A673 (cell line): ENCODE results near the gene NPC1L1. TPM values are rescaled to one million over a fixed set of nuclear protein-coding genes. Genes with fewer than 3 reads are reported as not detected.

Experiments
- BruUV-seq: library from RNA; stranded (reverse); fragments of 400-500 nt; replicated peaks from 2 replicates; lab custom pipeline; 2021; lab: Mats Ljungman, UMichigan
- CTCF ChIA-PET: fragments of 300-600 bp; sonication (Branson Sonifier 250); formaldehyde crosslinking; loops from one replicate; lab custom pipeline; 2022; ENCODE audit warnings: antibody characterized with exemption; lab: Charles Lee
- POLR2A ChIA-PET: fragments of 300-600 bp; sonication (Branson Sonifier 250); formaldehyde crosslinking; loops from one replicate; lab custom pipeline; 2022; ENCODE audit warnings: antibody characterized with exemption; ENCODE audit not compliant: low non-redundant PET; lab: Charles Lee
- DNase-seq: peaks from one replicate; pipeline ENCODE4 v3.0.0-alpha.2; 2015; ENCODE audit warnings: low spot score
- H3K27ac ChIP-seq: fragments of 200-600 bp; sonication (generic); 2 replicates; pipeline ENCODE4 v1.5.1; 2016; ENCODE audit warnings: mixed run types, low read depth, mild to moderate bottlenecking, mixed read lengths, antibody characterized with exemption, low read length; ENCODE audit not compliant: poor library complexity, severe bottlenecking
- H3K27me3 ChIP-seq: fragments of 200-600 bp; sonication (generic); replicated peaks from 2 replicates; pipeline ENCODE4 v1.6.1; 2017; ENCODE audit warnings: mixed run types, low read depth, mild to moderate bottlenecking, mixed read lengths, antibody characterized with exemption, low read length; ENCODE audit not compliant: insufficient read depth, poor library complexity
- H3K36me3 ChIP-seq: fragments of 200-600 bp; sonication (generic); 2 replicates; pipeline ENCODE4 v1.6.1; 2016; ENCODE audit warnings: mixed run types, mild to moderate bottlenecking, mixed read lengths, antibody characterized with exemption, low read length; ENCODE audit not compliant: insufficient read depth, poor library complexity, severe bottlenecking
- H3K4me1 ChIP-seq: fragments of 200-600 bp; sonication (generic); 2 replicates; pipeline ENCODE4 v1.6.1; 2017; ENCODE audit warnings: mixed run types, mild to moderate bottlenecking, mixed read lengths, antibody characterized with exemption, low read length; ENCODE audit not compliant: insufficient read depth, poor library complexity, severe bottlenecking
- H3K4me3 ChIP-seq: fragments of 200-600 bp; sonication (generic); 2 replicates; pipeline ENCODE4 v1.5.1; 2016; ENCODE audit warnings: low read depth, mixed run types, mild to moderate bottlenecking, mixed read lengths, low read length; ENCODE audit not compliant: poor library complexity, severe bottlenecking
- H3K9me3 ChIP-seq: fragments of 200-600 bp; sonication (generic); 2 replicates; pipeline ENCODE4 v1.6.1; 2016; ENCODE audit warnings: mixed run types, low read depth, mild to moderate bottlenecking, mixed read lengths, antibody characterized with exemption, low read length; ENCODE audit not compliant: poor library complexity, severe bottlenecking
- CTCF ChIP-seq: fragments of 300-800, 200-600 bp; sonication (generic); conservative IDR thresholded peaks from 2 replicates; pipeline ENCODE4 v1.5.1; 2017; ENCODE audit warnings: low read depth, mild to moderate bottlenecking, antibody characterized with exemption, low read length, moderate library complexity, mixed read lengths
- EZH2 ChIP-seq: fragments of 200-600 bp; sonication (generic); IDR thresholded peaks from 2 replicates; pipeline ENCODE4 v1.6.1; 2017; ENCODE audit warnings: borderline replicate concordance, low read depth, mild to moderate bottlenecking, mixed read lengths, antibody characterized with exemption, low read length; ENCODE audit not compliant: poor library complexity, severe bottlenecking
- intact Hi-C: fragments of 100-400 bp; cut with micrococcal nuclease; formaldehyde crosslinking; loops from one replicate; pipeline ENCODE4 v1.10.0; 2022; ENCODE audit not compliant: unreplicated experiment
- total RNA-seq: library from RNA; stranded (reverse); gene quantifications from 2 replicates; pipeline ENCODE4 v1.2.3, GENCODE V29; 2021

Gene NPC1L1
- total RNA-seq, 1 experiment from 2014 or later: not detected

GRCh38 chr7:44561481-44561880 lies 20.4 kb upstream of the NPC1L1 start:
- intact Hi-C loops: no loop called here
- Histone ChIP-seq H3K4me3 (no peak overlapping the region), H3K4me1 (no peaks in the 10 kb centered on the region), H3K27me3 (no peaks in the 10 kb centered on the region), H3K36me3 (peaks cover 21% of the 10 kb centered on the region), H3K27ac (no peak overlapping the region), H3K9me3 (no peaks in the 10 kb centered on the region)
- DNase-seq: no peak
- ChIA-PET CTCF (no interaction called here), POLR2A (no interaction called here)
- BruUV-seq: no TSS peak
- no peak for TF ChIP-seq CTCF
- no peak for TF ChIP-seq EZH2

- CTCF ChIA-PET: interaction anchor here (1.1 kb wide), 1 partner anchor 14 kb away, joined by 4 read pairs; the partner anchor contains the start of gene DDX56
- no peaks in the 10 kb centered on the region for H3K9me3 ChIP-seq
Observed at GRCh38 chr7:44559485-44559884, 18.4 kb upstream of the NPC1L1 start.

GRCh38 chr7:44557485-44557884 lies 16.4 kb upstream of the NPC1L1 start:
- TF ChIP-seq EZH2: no peak
- no peak for TF ChIP-seq CTCF
- POLR2A ChIA-PET: no interaction called here
- Histone ChIP-seq H3K36me3 (no peaks in the 10 kb centered on the region), H3K4me3 (no peak overlapping the region), H3K4me1 (no peaks in the 10 kb centered on the region), H3K27me3 (no peaks in the 10 kb centered on the region), H3K27ac (no peak overlapping the region), H3K9me3 (no peaks in the 10 kb centered on the region)
- no peak for DNase-seq
- CTCF ChIA-PET: no interaction called here
- intact Hi-C loops: no loop called here
- no TSS peak for BruUV-seq

More at GRCh38 chr7:44559485-44559884, 18.4 kb upstream of the NPC1L1 start:
- Histone ChIP-seq H3K27me3 (no peaks in the 10 kb centered on the region), H3K36me3 (peaks cover 5% of the 10 kb centered on the region), H3K4me1 (no peaks in the 10 kb centered on the region), H3K27ac (no peak overlapping the region), H3K4me3 (no peak overlapping the region)
- POLR2A ChIA-PET: no interaction called here
- no TSS peak for BruUV-seq
- TF ChIP-seq EZH2: no peak
- no peak for TF ChIP-seq CTCF
- intact Hi-C loops: no loop called here
- no peak for DNase-seq
